ENCODE measurements around the gene FSTL4.

FSTL4 gene

GRCh38 chr5:133423618-133424282 lies 188.6 kb downstream of the FSTL4 start:
- TF ChIP-seq, protein P1, sequence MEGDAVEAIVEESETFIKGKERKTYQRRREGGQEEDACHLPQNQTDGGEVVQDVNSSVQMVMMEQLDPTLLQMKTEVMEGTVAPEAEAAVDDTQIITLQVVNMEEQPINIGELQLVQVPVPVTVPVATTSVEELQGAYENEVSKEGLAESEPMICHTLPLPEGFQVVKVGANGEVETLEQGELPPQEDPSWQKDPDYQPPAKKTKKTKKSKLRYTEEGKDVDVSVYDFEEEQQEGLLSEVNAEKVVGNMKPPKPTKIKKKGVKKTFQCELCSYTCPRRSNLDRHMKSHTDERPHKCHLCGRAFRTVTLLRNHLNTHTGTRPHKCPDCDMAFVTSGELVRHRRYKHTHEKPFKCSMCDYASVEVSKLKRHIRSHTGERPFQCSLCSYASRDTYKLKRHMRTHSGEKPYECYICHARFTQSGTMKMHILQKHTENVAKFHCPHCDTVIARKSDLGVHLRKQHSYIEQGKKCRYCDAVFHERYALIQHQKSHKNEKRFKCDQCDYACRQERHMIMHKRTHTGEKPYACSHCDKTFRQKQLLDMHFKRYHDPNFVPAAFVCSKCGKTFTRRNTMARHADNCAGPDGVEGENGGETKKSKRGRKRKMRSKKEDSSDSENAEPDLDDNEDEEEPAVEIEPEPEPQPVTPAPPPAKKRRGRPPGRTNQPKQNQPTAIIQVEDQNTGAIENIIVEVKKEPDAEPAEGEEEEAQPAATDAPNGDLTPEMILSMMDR (IDR thresholded peaks at IDR 0.05): peak; percentile 98

GRCh38 chr5:133423011-133423617 lies 189.2 kb downstream of the FSTL4 start:
- TF ChIP-seq, protein P1 (IDR thresholded peaks at IDR 0.05): no peak

- TF ChIP-seq, protein P1 (IDR thresholded peaks at IDR 0.05): no peak
Observed at GRCh38 chr5:133421806-133422205, 190.5 kb downstream of the FSTL4 start.

DNA sequence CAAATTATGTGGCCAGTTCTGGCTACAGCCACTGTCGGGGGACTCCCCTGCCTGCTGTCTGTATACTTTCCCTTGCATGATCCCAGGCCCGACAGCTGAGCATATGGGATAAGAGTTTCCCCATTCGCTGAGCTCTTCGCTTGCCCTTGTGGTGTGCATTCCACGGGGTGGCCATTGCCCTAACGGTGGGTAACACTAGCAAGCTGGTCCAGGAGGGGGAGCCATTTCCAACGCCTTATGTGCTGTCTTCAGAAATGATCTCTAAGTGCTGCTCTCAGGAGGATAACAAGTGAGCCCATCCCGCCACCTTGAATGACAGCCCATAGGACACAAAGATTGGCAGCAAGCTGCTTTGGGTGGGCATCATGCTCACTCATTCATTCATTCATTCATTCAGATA lies 190.9 kb downstream of the FSTL4 start:
- TF ChIP-seq, protein P1 (IDR thresholded peaks at IDR 0.05): peak; percentile 30; the same call in 1 of the 2 replicates

DNA sequence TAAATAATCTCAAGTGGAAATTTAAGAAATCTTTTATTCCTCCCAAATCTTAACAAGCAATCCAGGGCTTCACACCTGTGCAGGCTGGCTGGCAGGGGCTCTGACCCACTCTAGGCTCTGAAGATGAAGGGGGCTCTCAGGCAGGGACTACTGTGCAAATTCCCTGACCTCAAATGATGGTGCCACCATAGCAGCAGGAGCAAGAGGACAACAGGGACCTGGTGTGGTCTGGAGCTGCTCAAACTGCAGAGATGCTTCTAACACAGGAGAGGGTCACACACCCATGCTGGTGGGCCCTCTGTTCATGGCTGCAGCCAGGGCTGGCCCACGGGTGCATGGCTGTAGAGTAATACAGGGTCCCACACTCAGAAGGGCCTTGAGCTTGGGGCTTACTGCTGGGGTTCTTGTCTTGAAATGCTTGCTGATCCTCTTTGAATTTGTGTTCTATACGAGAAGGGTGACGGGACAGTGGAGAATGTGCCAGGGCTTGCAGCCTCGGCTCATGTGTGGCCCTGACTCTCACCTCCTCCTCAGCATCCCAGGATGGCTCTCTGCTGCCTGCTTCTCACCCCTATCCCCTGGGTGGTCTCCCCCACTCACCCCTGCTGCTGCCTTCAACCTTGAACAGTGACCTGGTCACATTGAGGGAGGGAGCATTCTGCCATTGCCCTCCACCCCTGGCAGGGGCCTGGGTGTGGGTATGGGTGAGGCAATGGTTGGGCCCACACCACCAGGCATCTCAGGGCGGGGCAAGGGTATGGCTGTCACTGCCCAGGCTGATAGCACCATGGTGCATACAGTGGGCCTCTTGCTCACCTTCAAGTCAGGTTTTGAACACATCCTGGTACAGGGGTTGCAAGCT lies 191.7 kb downstream of the FSTL4 start:
- TF ChIP-seq, protein P1 (IDR thresholded peaks at IDR 0.05): no peak

DNA sequence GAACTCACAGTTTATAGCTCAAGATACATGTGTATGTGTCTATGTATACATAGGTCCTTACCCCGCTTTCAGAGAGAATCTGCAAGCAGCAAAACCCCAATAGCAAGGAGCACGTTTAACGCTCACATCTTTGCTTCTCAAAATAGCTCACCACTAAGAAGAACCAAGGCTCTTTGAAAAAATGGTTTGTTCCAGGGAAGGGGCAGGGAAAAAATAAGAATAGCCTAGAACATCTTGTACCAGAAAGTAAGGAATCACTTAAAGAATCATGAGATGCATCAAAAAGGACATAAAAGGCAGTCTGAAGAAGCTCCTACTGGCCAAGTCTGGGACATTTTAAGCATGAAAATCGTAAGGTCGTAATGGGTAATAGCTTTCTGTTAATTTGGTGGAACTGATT lies 196.4 kb downstream of the FSTL4 start:
- TF ChIP-seq, protein P1 (IDR thresholded peaks at IDR 0.05): no peak

GRCh38 chr5:133415506-133415905 lies 196.8 kb downstream of the FSTL4 start:
- TF ChIP-seq, protein P1 (IDR thresholded peaks at IDR 0.05): no peak

All from LNCAP (cell line).